ENCODE results near the gene NT5C2.
"Not testable (repeated sequence)": the region's sequence is repeated elsewhere in the genome, so short reads cannot be mapped to it uniquely, and the experiment has no call there.

NT5C2 gene

GRCh38 chr10:103080891-103081581, 112.0 kb downstream of the NT5C2 start:
- no peak for DNase-seq

GRCh38 chr10:103079946-103080345, 113.1 kb downstream of the NT5C2 start:
- no peak for DNase-seq

- no peak for DNase-seq
Observed at GRCh38 chr10:103079100-103079499, 114.0 kb downstream of the NT5C2 start.

GRCh38 chr10:103078676-103079075, 114.4 kb downstream of the NT5C2 start:
- no peak for DNase-seq

DNA sequence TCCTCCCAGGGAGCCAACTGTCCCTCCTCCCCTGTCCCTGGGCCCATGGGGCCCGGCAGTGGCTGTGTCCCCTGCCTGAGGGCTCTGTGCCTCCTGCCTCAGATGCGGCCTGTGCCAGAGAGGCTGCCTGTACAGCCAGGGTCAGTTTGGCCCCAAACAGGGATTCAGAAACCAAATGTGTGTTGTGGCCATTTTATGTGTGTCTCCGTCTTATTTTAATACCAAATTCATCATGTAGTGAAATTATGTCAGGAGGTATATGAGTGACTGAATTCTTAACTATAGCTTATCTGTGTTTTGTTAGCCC, 114.8 kb downstream of the NT5C2 start:
- no peak for DNase-seq

DNA sequence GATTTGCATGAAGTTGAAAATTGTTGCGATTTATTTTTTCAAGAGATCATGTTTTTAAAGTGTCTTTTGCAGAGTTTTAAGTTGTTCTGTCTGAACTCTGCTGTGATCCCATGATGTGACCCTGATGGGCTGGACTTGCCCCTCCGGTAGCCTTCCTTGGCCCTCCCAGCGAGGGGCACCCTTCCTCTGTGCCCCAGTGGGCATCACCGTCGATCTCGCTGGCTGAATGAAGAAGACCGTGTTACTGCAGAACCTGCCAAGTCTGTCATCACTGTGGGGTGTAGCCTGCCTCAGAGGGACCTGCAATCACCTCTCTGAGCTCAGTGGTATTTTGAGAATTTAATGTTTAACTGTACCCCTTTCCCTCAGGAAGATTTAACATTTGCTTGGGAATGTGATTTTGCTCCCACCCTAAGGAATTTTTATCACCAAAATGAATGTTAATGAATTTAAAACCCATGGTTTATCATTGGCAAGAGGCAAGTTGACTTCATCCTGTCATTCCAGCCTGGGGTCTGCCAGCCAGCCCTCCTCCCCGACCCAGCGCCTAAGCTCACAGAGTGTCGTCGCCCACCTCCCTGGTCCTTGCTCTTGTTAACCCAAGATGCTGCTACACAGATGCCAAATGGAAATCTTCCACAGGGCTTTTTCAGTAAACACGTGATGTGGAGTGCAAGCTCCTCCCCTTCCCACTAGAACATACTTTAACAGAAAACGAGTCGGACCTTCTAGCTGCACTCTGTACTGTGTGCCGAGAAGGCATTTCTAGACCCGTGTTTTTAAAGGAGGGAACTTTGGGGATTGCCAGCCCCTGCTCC, 115.4 kb downstream of the NT5C2 start:
- DNase-seq = no peak

DNA sequence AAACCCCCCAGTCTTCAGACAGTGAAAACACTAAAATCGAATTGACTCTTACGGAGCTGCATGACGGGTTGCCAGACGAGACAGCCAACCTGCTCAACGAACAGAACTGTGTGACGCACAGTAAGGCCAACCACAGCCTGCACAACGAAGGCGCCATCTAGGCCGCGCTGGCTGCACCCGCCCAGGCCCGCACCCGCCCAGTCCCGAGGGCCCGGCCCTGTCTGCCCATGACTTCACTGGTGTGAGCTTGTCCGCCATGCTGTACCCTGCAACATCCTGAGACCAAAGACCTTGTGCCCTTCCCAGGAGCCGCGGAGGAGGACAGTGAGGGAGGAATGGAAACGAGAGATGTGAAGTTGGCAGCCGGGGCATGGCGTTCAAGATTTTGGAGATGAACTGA, 116.1 kb downstream of the NT5C2 start:
- no peak for DNase-seq

DNA sequence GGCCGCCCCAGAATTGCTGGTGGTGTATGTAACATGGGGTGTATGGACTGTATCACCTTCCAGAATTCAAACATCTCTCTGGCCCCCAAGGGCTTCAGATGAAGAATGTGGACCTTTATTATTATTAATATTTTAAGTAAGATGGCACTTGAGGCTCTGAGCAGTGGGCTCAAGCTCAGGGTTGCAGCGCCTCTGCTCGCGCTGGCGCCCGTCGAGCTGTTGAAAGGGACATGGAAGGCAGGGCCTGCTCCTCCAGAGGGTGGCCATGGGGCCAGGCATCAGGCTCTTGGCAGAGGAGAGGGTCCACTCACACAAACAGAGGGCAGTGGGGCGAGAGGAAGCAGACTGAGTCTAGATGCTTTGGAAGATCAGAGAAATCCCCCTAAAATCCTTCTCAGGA, 120.2 kb downstream of the NT5C2 start:
- no peak for DNase-seq

- no peak for DNase-seq
Observed at GRCh38 chr10:103072276-103072675, 120.8 kb downstream of the NT5C2 start.

GRCh38 chr10:103069453-103070331, 123.4 kb downstream of the NT5C2 start:
- peak; percentile 66 for DNase-seq

DNA sequence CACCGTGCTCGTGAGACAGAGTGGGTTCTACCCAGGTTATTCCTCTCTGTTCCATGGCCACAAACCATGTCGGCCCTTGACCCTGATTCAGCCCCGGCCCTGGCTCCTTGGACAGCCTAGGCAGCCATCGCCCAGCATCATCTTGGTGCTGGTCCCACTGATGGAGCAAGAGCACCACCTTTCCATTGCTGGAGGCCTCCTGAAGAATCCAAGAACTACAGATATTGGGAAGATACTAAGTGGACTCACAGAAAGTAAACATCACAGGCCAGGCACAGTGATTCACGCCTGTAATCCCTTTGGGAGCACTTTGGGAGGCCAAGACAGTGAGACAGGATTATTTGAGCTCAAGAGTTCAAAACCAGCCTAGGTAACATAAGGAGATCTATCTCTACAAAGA, 125.1 kb downstream of the NT5C2 start:
- DNase-seq = no peak

GRCh38 chr10:103067484-103067883, 125.6 kb downstream of the NT5C2 start:
- no peak for DNase-seq

DNA sequence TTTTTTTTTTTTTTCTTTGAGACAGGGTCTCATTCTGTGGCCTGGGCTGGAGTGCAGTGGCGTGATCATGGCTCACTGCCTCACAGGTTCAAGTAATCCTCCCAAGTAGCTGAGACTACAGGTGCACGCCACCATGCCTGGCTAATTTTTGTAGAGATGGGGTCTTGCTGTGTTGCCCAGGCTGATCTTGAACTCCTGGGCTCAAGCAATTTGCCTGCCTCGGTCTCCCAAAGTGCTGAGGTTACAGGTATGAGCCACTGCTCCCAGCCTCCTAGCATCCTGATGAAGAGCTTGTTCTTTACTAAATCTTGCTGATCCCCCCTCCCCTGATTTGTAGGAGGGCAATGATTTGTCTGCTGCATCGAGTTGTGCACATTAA, 126.0 kb downstream of the NT5C2 start:
- not testable (repeated sequence) for DNase-seq

GRCh38 chr10:103066141-103067098, 126.7 kb downstream of the NT5C2 start:
- no peak for DNase-seq

DNA sequence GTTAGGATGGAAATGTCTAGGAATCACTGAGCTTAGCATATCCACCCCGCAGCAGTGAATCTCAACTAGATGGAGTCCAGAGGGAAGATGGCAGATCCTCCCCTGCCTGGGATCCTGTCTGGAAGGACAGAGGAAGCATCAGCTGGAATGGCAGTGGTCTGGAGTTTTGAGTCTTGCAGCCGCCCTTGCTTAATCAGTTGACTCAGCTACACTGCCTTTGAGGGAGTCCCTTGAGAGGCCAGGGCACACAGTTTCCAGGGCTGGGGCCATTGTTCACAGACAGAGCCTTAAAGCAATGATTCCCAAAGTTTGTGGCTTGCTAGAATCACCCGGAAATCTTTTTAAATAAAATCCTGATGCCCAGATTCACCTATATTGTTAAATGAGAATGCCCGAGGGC, 128.1 kb downstream of the NT5C2 start:
- no peak for DNase-seq

GRCh38 chr10:103062854-103063590, 130.1 kb downstream of the NT5C2 start:
- DNase-seq = peak; percentile 15

DNA sequence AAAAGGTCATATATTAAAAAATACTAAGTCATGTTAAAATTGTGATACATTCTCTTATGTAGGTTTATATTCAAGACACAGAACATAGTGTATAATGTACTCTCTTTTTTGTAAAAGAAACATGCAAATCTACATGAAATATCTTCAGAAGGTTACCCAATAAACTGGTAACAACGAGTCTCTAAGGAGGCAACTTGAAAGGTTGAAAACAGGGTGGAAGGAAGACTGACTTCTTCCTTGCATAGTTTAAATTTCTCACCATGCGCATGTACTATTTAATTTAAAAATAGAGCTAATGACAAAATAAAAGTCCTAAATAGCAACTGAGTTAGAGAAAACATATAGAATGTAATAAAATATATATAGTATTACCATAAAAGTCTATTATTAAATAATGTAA, 132.5 kb downstream of the NT5C2 start:
- no peak for DNase-seq

- DNase-seq = no peak
Observed at GRCh38 chr10:103058034-103058433, 135.0 kb downstream of the NT5C2 start.

- DNase-seq = no peak
Observed at GRCh38 chr10:103055105-103055504, 138.0 kb downstream of the NT5C2 start.

GRCh38 chr10:103054621-103055020, 138.5 kb downstream of the NT5C2 start:
- no peak for DNase-seq

GRCh38 chr10:103053659-103054581, 139.2 kb downstream of the NT5C2 start:
- peak; percentile 64 for DNase-seq

Measured in RPMI8226 (cell line).